GM12875 (cell line): Measurements from ENCODE around the gene RNF128.

Source experiments
- H3K4me3 ChIP-seq: one replicate; pipeline ENCODE4 v1.5.1; 2011; ENCODE audit warnings: low read depth, low read length, control low read depth
- CTCF ChIP-seq: IDR thresholded peaks from 2 replicates; pipeline ENCODE4 v1.5.1; 2011; ENCODE audit warnings: low read depth, mild to moderate bottlenecking, control low read depth, inconsistent platforms, low read length, moderate library complexity, borderline replicate concordance; ENCODE audit not compliant: insufficient read depth

The RNF128 gene

GRCh38 chrX:106702636-106703035, 23.9 kb upstream of the RNF128 start:
- no peak for TF ChIP-seq CTCF
- H3K4me3 ChIP-seq = no peak overlapping the region

DNA sequence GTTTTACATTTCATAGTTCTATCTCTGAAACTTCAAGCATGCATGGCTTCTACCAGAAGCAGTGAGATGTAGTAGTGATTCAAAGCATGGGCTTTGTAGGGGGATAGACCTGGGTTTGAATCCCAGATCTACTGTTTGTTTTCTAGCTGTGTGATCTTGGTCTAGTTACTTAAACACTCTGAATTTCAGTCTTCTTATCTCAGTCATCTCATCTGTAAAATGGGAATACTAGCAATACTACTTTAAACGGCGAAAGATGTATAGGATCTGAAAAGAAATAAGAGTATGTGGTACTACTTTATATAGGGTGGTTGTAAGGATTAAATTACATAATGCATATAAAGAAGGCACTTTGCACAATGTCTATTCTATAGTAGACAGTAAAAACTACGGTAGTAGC, 20.0 kb upstream of the RNF128 start:
- no peak for TF ChIP-seq CTCF
- H3K4me3 ChIP-seq = no peak overlapping the region

- TF ChIP-seq CTCF = no peak
- no peak overlapping the region for H3K4me3 ChIP-seq
These were observed 18.6 kb upstream of the RNF128 start for GRCh38 chrX:106707771-106708454.

GRCh38 chrX:106710771-106711170, 15.7 kb upstream of the RNF128 start:
- H3K4me3 ChIP-seq = no peak overlapping the region
- TF ChIP-seq CTCF = no peak

DNA sequence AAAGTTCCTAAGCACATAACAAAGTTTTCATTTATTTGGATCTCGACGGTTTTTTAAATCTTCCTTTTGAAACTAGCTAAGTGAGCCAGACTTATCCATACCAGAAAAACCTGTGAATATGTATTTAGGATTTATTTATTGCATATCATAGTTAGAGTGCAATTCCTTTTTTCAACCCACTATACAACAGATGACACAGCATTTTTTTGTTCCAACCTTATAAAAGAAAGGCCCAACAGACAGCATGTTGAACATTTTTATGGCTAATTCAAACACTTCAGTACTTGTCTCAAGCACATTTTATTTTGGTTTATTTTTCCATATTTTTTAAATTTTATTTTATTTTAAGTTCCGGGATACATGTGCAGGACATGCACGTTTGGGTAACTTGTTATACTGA, 15.1 kb upstream of the RNF128 start:
- TF ChIP-seq CTCF = no peak

GRCh38 chrX:106716004-106716403, 10.5 kb upstream of the RNF128 start:
- TF ChIP-seq CTCF = no peak
- H3K4me3 ChIP-seq = no peak overlapping the region

More for the DNA sequence above, 15.1 kb upstream of the RNF128 start:
- no peak overlapping the region for H3K4me3 ChIP-seq

- TF ChIP-seq CTCF = no peak
- H3K4me3 ChIP-seq = no peak overlapping the region
These were observed 10.0 kb upstream of the RNF128 start for GRCh38 chrX:106716463-106716862.
